K562 (cell line): Measurements from ENCODE around the gene CBX4. TPM values are rescaled to one million over a fixed set of nuclear protein-coding genes. Genes with fewer than 3 reads are reported as not detected.
A peak's percentile ranks its signal among the peaks of the same experiment; 100 is the strongest.

Experiments used
- FOSL1 ChIP-seq: fragments of 200-800 bp; sonication (Bioruptor generic); conservative IDR thresholded peaks from 2 replicates; pipeline ENCODE4 v1.6.1; 2016; ENCODE audit warnings: missing genetic modification characterization, missing compliant biosample characterization
- HMBOX1 ChIP-seq: sonication (generic); IDR thresholded peaks from 2 replicates; pipeline ENCODE4 v1.6.1; 2016
- NELFE ChIP-seq: IDR thresholded peaks from 2 replicates; pipeline ENCODE4 v1.6.1; 2011; ENCODE audit warnings: mild to moderate bottlenecking; ENCODE audit not compliant: insufficient read depth, insufficient read length
- NFIC ChIP-seq: fragments of 450-650 bp; IDR thresholded peaks from 2 replicates; pipeline ENCODE4 v1.6.1; 2017; ENCODE audit warnings: mild to moderate bottlenecking, inconsistent platforms
- REST ChIP-seq, 2 experiments: fragments of 450-650 bp; formaldehyde crosslinking in 1 of 2; IDR thresholded peaks; 2 replicates each; pipeline versions ENCODE4 v1.4.0 to v1.6.1; 2014 to 2020; ENCODE audit warnings: mild to moderate bottlenecking in 2 of 2, borderline replicate concordance in 1 of 2, low read depth in 1 of 2
- RFX5 ChIP-seq: IDR thresholded peaks from 2 replicates; pipeline ENCODE4 v1.6.1; 2011; ENCODE audit warnings: low read depth, mild to moderate bottlenecking, improper control_type of control experiment, low read length
- RNF219 ChIP-seq: fragments of 250-450 bp; sonication (Bioruptor Pico); IDR thresholded peaks from 2 replicates; pipeline ENCODE4 v1.5.0; 2022; ENCODE audit warnings: mild to moderate bottlenecking
- SETDB1 ChIP-seq: IDR thresholded peaks from one replicate; pipeline ENCODE4 v1.6.1; 2012; ENCODE audit warnings: low read length, control low read depth, inconsistent platforms
- TAF7 ChIP-seq: fragments of 450-650 bp; IDR thresholded peaks from 2 replicates; pipeline ENCODE4 v1.6.1; 2016; ENCODE audit warnings: missing genetic modification characterization, missing compliant biosample characterization
- TEAD2 ChIP-seq: fragments of 450-650 bp; IDR thresholded peaks from 2 replicates; pipeline ENCODE4 v1.6.1; 2016; ENCODE audit warnings: missing genetic modification characterization, control low read depth, missing compliant biosample characterization
- TGIF2 ChIP-seq: sonication (generic); formaldehyde crosslinking; IDR thresholded peaks from 2 replicates; pipeline ENCODE4 v1.8.1; 2022; ENCODE audit warnings: mild to moderate bottlenecking, missing genetic modification reagents, moderate library complexity
- THAP12 ChIP-seq: fragments of 250-450 bp; sonication (Bioruptor Pico); IDR thresholded peaks from 2 replicates; pipeline ENCODE4 v1.9.0; 2021; ENCODE audit warnings: mild to moderate bottlenecking, inconsistent platforms
- polyA plus RNA-seq, 8 experiments: library from polyadenylated mRNA; depleted of rRNA in 4 of 8; stranded (reverse) in 5 of 8; unstranded in 3 of 8; fragments of >200 nt; fragmentation: Nextera tagmentation in 2 of 8; fragmentation: Illumina TruSeq in 1 of 8; extraction: Ambion mirVana in 2 of 8; extraction: Trizol in 1 of 8; gene quantifications; 2 replicates each; pipeline versions ENCODE4 v1.2.1 to v1.2.3, GENCODE V29; 2011 to 2014; ENCODE audit warnings: inconsistent platforms in 1 of 8, missing spikeins in 1 of 8
- total RNA-seq, 7 experiments: library from RNA; depleted of rRNA in 6 of 7; stranded (reverse); fragments of >200 nt in 6 of 7; fragmentation: Illumina TruSeq in 2 of 7; extraction: Trizol in 2 of 7; gene quantifications; 2 replicates each; pipeline versions ENCODE4 v1.2.1 to v1.2.3, GENCODE V29; 2011 to 2021; ENCODE audit warnings: low replicate concordance in 1 of 7

Gene CBX4
- total and polyA plus RNA-seq, 9 of the 15 experiments (the other 6 are each of a cell fraction or from before 2014, with no cell fraction given): 0.98 to 50.5 (median 10.0) TPM

- TF ChIP-seq REST (IDR thresholded peaks at IDR 0.05; ENCODE audit: borderline replicate concordance): peak; percentile 81
- peak; percentile 76; the same call in 1 of the 2 replicates for TF ChIP-seq REST (CRISPR knock-in tag; IDR thresholded peaks at IDR 0.05; ENCODE audit: low read depth)
- TF ChIP-seq NFIC: peak; percentile 36; the same call in 1 of the 2 replicates
- TF ChIP-seq RNF219 (CRISPR knock-in tag): no peak
- no peak for TF ChIP-seq RFX5
- TF ChIP-seq THAP12 (CRISPR knock-in tag): peak; percentile 84
- 0 out of 2 replicates have a peak, but pooled peaks have one; percentile 43 for TF ChIP-seq TAF7 (tag)
- no peak for TF ChIP-seq SETDB1
- peak; percentile 64 for TF ChIP-seq FOSL1
- TF ChIP-seq NELFE: no peak
- TF ChIP-seq TEAD2 (tag): no peak
- TF ChIP-seq HMBOX1: no peak
- no peak for TF ChIP-seq TGIF2 (CRISPR knock-in tag)
Measured at GRCh38 chr17:79839356-79840268, at the start of gene CBX4 (continued).
